Activated T-cell treated with anti-CD3 and anti-CD28 coated beads for 48 hours (primary cell): Measurements from ENCODE around the gene MAGI1.

Experiments
- DNase-seq: peaks from one replicate; pipeline ENCODE4 v3.0.0-alpha.2; 2020; ENCODE audit warnings: low read depth

Gene MAGI1

DNA sequence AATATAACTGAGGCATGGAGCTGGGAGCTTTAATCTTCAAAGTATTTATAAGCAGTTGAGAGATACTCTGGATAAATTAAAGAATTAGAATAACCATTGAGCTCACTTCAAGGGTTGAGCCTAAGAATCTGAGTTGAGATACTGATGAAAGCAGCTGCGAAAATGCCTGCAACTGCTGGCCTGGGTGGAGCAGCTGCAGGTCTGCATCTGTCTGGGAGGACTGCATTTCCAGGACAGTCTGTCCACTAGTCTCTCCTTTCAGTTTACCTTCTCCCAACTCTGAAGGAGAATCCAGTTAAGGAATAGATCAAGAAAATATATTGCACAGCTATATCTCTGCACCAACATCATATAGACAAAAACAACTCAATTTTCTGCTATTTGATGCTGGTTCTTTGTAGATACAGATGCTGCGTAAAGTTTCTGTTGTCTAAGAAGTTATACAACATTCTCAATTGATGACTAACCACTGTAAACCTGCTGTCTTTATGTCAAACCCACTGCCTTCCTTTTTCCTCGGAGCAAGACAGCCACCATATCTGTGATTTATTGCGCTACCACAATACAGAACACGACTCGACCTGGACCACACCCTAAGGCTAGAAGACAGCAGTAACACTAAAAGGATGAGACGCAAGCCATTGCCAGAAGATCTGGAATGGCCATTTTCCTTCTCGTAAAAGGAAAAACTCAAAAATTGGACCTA, 245.1 kb downstream of the MAGI1 start:
- DNase-seq = no peak

DNA sequence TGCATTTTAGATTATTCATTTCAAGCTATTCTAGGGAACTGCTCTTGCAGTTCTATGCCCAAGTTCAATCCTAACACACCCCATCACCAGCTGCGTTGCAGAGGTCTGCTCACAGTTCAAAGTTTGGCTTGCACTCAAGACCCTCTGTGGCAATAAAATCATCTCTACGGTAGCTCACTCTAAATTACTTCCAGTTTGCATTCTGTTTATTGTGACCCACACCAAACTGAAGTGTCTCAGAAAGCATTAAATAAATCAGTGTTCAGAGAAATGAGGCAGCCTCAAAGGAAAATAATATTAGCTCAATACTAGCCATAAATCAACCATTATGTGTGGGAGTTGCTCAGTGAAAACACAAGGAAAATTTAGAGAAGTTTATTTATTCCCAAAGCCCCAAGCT, 250.3 kb downstream of the MAGI1 start:
- DNase-seq = no peak

GRCh38 chr3:65787827-65788226, 250.9 kb downstream of the MAGI1 start:
- DNase-seq = no peak

DNA sequence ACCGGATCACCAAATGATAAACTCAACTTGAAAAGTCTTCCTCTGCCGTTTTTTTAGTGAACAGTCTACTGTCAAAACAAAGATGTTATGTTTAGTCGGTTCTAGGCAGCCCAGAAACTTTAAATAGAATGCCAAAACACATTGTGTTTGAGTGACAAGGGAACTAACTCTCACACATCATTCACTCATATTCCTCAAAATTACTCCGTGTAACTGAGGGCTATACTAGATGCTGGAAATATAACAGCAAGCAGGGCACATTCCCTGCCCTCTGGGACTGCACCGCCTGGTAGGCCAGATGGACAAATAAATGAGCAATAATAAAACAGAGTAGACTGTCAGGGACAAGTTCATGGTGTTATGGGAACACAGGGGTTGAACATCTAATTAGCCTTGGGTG, 251.4 kb downstream of the MAGI1 start:
- no peak for DNase-seq

DNA sequence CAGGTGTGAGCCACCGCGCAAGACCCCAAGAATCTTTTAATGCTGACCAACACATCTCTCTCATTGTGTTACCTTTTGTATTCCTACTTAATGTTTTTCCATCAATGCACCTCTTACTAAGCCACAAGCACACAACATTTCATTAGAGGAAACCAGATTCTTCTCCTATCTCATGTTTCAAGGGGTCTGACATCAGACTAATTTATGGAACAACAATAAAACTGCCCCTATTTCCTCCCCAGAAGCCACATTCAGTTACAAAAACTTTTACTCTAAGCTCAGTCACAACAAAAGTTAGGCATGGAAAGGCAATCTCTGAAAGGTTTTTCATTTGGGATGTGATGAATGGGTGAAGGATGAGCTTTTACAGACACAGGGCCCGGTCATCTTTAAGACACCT, 251.8 kb downstream of the MAGI1 start:
- no peak for DNase-seq

DNA sequence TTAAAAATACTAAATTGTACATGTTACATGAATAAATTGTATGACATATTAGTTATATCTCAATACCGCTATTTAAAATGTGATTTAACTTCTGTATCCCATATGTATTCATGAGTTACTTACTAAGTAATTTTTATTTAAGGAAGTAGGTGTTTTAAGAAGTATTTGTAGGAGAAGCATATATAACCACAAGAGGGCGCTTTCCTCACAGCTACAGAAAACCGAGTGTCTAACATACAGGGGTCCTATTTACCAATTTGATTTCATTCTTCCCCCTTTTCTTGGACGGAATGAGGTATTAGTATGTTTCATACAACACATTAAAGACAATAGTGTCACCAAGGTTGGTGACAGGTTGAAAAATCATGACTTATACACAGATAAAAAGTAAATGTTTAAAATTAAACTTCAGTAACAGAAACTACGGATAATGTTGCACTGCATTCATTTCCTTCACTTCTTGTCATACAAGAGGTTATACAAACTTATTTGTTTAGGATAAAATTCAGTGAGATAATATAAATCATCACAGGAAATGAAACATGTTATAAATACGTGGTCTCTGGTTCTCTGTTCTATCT, 253.6 kb downstream of the MAGI1 start:
- no peak for DNase-seq

- no peak for DNase-seq
Measured at GRCh38 chr3:65783117-65783516, 255.6 kb downstream of the MAGI1 start.

DNA sequence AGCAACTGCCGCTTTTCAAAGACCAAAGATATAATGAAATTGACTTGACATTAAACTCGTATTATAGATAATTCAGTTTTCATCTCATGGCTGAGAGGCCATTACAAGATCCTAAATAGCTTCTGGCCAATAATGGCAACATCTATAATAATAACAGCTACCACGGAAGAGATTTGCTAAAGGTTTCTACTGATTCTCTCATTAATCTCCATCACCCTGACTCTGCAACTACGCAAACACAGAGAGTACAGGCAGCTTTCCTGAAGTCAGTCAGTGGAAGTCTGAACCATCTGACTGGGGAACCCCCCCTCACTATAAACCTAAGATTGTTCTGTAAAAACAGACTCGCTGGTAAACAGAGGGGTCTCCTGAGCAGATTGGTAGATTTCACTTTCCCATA, 257.1 kb downstream of the MAGI1 start:
- no peak for DNase-seq

DNA sequence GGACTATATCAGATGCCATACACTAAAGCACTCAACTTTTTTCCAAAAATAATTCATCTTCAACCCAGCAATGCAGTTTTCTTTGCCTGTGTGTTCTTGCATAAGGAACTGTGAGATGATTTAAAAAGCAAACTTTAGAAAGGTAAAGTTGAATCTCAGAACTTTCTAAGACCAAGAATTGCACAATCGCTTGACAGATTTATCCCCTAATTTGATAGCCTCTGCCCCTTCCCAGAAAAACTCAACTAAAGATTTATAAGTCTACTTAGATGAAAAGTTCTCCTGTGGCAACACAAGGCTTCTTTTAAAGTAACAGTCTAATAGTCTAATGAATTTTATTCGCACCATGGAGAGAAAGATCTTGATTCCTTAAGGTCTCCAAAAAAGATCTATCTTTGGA, 259.3 kb downstream of the MAGI1 start:
- DNase-seq = no peak

- DNase-seq = no peak
Measured at GRCh38 chr3:65778968-65779367, 259.8 kb downstream of the MAGI1 start.

DNA sequence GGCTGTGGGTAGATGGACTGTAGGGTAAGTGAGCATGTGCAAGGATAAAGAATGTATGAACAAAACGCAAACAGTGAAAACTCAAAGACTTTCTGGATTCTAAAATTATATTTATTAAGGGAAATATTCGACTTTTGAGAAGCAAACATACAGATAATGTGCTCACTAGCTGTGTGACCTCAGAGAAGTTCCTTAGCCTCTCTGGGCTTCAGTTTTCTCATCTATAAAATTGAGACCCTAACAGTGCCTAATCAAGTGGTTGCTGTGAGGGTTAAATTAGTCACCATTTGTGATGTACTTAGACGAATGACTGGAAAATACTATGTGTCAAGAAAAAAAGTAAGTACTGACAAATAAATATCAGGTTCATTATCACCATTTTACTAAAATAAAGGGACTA, 261.7 kb downstream of the MAGI1 start:
- DNase-seq = no peak

GRCh38 chr3:65776494-65776893, 262.2 kb downstream of the MAGI1 start:
- no peak for DNase-seq

GRCh38 chr3:65776081-65776480, 262.6 kb downstream of the MAGI1 start:
- no peak for DNase-seq

DNA sequence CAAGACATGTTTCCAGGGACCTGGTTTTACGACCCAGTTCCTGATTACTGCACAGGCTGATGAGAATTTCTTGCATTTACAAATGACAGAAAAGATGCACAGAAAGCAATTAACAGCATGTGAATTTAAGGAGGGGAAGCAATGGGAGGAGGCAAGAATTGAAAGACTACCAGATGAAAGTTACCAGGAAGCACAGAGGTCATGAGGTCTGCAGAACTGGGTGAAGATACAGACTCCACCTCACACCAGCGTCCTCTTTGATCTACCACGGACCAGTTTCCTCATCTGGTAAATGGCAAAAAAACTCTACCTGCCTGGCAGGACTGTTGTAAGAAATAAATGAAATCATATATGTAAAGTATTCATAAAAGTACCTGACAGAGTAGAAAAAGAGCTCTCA, 266.0 kb downstream of the MAGI1 start:
- DNase-seq = no peak

DNA sequence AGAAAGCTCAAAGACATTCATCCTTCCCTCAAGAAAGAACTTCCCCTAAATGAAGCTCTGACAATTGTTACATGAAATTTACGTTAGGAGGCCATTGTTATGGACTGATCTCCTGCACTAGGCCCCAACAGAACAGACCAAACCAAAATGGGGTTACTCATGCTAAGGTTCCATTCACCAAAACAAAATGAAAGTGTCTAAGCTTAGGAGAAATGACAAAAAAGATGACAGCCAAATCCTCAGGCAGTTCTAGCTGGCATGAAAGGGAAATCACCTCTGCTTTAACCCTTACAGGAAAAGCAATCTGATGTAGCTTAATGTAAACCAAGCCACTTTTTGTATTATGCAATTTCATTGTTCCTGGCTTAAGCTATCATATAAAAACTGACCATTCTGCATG, 271.2 kb downstream of the MAGI1 start:
- no peak for DNase-seq

DNA sequence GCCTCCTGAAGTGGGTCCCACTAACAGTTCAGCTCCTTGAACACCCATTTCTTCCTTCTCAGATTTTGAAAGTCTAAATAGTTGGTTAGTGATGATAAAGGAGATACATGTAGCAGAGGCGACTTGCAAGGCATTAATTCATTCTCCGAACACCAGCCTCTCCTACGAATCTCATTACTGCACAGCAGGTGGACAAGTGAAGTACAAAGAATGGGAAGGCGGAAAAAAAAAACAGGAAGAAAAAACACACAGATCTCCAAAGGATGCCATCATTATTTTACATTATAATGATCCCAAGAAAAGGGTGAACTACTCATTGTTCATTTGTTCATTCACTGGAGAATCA, 276.5 kb downstream of the MAGI1 start:
- DNase-seq = no peak

- no peak for DNase-seq
Measured at GRCh38 chr3:65761446-65762234, 277.1 kb downstream of the MAGI1 start.

GRCh38 chr3:65758876-65759598, 279.7 kb downstream of the MAGI1 start:
- DNase-seq = no peak

- DNase-seq = no peak
Measured at GRCh38 chr3:65758438-65758837, 280.3 kb downstream of the MAGI1 start.

DNA sequence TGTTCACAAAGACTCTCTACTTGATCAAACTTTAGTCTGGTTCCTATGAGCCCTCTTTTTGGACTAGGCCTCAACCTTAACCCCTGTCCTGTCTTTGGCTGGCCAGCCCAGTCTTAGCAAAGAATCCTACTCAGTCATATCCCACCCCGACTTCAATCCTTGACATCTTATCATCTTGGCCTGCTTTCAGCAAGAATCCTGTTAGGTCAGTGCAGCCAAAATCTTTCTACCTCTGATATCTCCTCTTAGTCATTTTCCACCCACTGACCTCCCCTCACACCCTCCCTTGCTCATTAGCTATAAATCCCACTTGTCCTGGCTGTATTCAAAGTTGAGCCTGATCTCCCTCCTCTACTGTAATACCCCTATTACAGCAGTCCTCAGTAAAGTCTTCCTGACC, 286.1 kb downstream of the MAGI1 start:
- DNase-seq = no peak

DNA sequence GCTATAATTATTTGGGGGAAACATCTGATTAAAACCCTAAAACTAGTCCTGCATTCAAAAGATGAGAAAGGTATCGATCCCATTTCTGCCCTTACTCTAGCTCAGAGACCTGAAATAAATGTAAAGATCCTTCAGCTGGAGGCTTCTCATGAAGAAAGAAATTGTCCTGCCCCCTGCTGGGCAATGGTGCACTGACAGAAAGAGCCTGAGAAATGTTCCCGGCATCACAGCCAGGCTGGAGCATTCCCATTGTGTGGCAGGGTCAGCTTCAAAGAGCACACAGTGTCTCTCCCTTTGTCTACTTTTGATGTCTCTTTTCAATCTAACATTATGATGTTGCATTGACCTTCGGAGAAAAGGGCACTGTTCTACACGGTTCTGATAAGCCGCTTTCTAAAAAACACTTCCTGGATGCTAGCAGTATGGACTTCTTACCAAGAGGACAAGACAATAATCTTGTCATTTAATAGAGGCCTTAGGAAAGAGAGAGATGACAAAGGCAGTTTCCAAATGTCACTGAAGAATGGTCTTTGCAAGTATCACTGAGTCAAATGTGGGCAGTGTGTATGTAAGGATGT, 287.5 kb downstream of the MAGI1 start:
- DNase-seq = peak; percentile 0

- DNase-seq = no peak
Measured at GRCh38 chr3:65749066-65749465, 289.7 kb downstream of the MAGI1 start.

DNA sequence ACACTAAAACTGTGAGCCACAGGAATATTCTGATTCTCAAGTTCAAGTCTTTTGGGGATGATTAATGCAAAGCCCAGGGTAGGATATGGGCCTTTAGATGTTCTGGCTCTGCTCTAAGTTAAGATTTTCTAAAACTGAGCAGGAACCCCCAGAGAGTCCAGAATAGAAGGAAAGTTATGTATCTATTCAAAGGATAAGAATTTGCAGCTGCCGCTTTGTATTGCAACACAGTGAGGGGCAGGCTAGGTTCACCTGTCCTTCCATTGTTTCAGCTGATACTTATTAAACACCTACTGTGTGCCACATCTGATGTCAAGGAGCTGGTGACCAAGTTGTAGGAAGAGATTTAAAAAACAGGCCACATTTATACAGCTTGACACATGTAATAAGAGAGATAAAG, 290.4 kb downstream of the MAGI1 start:
- DNase-seq = no peak
